ENCODE data around the gene CACNA1E.

DNA sequence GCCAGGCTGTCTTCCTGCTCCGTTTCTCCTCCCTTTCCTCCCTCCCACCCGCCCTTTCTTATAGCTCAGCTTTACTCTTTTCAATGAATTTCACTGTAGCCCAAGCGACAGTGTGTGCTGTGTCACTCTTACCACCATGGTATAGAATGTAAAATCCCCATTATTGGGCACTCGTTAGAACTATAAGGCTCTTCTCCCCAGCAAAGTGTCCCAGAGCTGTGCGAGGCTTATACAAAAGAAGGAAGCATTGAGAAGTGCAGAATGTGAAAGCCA lies 192.5 kb downstream of the CACNA1E start:
- TF ChIP-seq, protein P1, sequence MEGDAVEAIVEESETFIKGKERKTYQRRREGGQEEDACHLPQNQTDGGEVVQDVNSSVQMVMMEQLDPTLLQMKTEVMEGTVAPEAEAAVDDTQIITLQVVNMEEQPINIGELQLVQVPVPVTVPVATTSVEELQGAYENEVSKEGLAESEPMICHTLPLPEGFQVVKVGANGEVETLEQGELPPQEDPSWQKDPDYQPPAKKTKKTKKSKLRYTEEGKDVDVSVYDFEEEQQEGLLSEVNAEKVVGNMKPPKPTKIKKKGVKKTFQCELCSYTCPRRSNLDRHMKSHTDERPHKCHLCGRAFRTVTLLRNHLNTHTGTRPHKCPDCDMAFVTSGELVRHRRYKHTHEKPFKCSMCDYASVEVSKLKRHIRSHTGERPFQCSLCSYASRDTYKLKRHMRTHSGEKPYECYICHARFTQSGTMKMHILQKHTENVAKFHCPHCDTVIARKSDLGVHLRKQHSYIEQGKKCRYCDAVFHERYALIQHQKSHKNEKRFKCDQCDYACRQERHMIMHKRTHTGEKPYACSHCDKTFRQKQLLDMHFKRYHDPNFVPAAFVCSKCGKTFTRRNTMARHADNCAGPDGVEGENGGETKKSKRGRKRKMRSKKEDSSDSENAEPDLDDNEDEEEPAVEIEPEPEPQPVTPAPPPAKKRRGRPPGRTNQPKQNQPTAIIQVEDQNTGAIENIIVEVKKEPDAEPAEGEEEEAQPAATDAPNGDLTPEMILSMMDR (IDR thresholded peaks at IDR 0.05 in 8 of 11, conservative IDR thresholded peaks at IDR 0.05 in 3 of 11) = no peak
- no peak for TF ChIP-seq POLR2A (IDR thresholded peaks at IDR 0.05)

Measured in spleen (tissue), 7 donors.